Measurements from ENCODE around the gene LSM4. TPM values are rescaled to one million over a fixed set of nuclear protein-coding genes. Genes with fewer than 3 reads are reported as not detected.

LSM4 gene
- total RNA-seq, 2 experiments from 2014 or later: 356 to 361 TPM

- intact Hi-C loops (cut with micrococcal nuclease): no loop called here
- no peaks in the 10 kb centered on the region for H3K36me3 Mint-ChIP-seq
- H3K4me3 Mint-ChIP-seq: no peak overlapping the region
- no peak overlapping the region for H3K27ac Mint-ChIP-seq
- H3K9me3 Mint-ChIP-seq: no peaks in the 10 kb centered on the region
- ChIA-PET POLR2A (no interaction called here), CTCF (interaction anchor here (0.8 to 3.7 kb wide), 8 partner anchors 9 to 141 kb away, joined by 3 to 26 read pairs (median 8); no protein-coding TSS in a partner anchor)
- no peak for DNase-seq
- H3K27me3 Mint-ChIP-seq: no peaks in the 10 kb centered on the region
- peaks cover 13% of the 10 kb centered on the region for H3K4me1 Mint-ChIP-seq (ENCODE audit: low read depth)
Measured at GRCh38 chr19:18270326-18270725, 52.5 kb downstream of the LSM4 start.

- intact Hi-C loops (cut with micrococcal nuclease): no loop called here
- no peaks in the 10 kb centered on the region for H3K9me3 Mint-ChIP-seq
- ChIA-PET CTCF (interaction anchor here (0.9 to 3.7 kb wide), 4 partner anchors 10 to 142 kb away, joined by 3 to 26 read pairs (median 10); no protein-coding TSS in a partner anchor), POLR2A (no interaction called here)
- H3K4me1 Mint-ChIP-seq (ENCODE audit: low read depth): peaks cover 2% of the 10 kb centered on the region
- H3K27me3 Mint-ChIP-seq: no peaks in the 10 kb centered on the region
- no peak overlapping the region for H3K4me3 Mint-ChIP-seq
- H3K27ac Mint-ChIP-seq: no peak overlapping the region
- no peaks in the 10 kb centered on the region for H3K36me3 Mint-ChIP-seq
- DNase-seq: no peak
Measured at GRCh38 chr19:18269070-18269723, 53.7 kb downstream of the LSM4 start.

GRCh38 chr19:18266771-18267686 lies 55.8 kb downstream of the LSM4 start:
- ChIA-PET POLR2A (no interaction called here), CTCF (no interaction called here)
- H3K36me3 Mint-ChIP-seq: no peaks in the 10 kb centered on the region
- no peaks in the 10 kb centered on the region for H3K27me3 Mint-ChIP-seq
- H3K27ac Mint-ChIP-seq: no peak overlapping the region
- intact Hi-C loops (cut with micrococcal nuclease): no loop called here
- no peaks in the 10 kb centered on the region for H3K9me3 Mint-ChIP-seq
- no peak for DNase-seq
- H3K4me3 Mint-ChIP-seq: no peak overlapping the region
- peaks cover 2% of the 10 kb centered on the region for H3K4me1 Mint-ChIP-seq (ENCODE audit: low read depth)

GRCh38 chr19:18265582-18265981 lies 57.3 kb downstream of the LSM4 start:
- Mint-ChIP-seq H3K9me3 (no peaks in the 10 kb centered on the region), H3K36me3 (no peaks in the 10 kb centered on the region), H3K27ac (no peak overlapping the region), H3K27me3 (no peaks in the 10 kb centered on the region), H3K4me1 (ENCODE audit: low read depth) (peaks cover 2% of the 10 kb centered on the region), H3K4me3 (no peak overlapping the region)
- DNase-seq: no peak
- ChIA-PET POLR2A (no interaction called here), CTCF (no interaction called here)
- intact Hi-C loops (cut with micrococcal nuclease): no loop called here

- ChIA-PET CTCF (interaction anchor here (1.2 kb wide), 1 partner anchor 12 kb away, joined by 3 read pairs; no protein-coding TSS in a partner anchor), POLR2A (no interaction called here)
- Mint-ChIP-seq H3K27me3 (no peaks in the 10 kb centered on the region), H3K4me1 (ENCODE audit: low read depth) (peaks cover 2% of the 10 kb centered on the region), H3K36me3 (no peaks in the 10 kb centered on the region), H3K4me3 (no peak overlapping the region), H3K27ac (no peak overlapping the region), H3K9me3 (no peaks in the 10 kb centered on the region)
- no peak for DNase-seq
- intact Hi-C loops (cut with micrococcal nuclease): no loop called here
Measured at GRCh38 chr19:18264971-18265540, 57.8 kb downstream of the LSM4 start.

GRCh38 chr19:18264137-18264854 lies 58.6 kb downstream of the LSM4 start:
- no peak overlapping the region for H3K27ac Mint-ChIP-seq
- intact Hi-C loops (cut with micrococcal nuclease): no loop called here
- peaks cover 2% of the 10 kb centered on the region for H3K4me1 Mint-ChIP-seq (ENCODE audit: low read depth)
- H3K4me3 Mint-ChIP-seq: no peak overlapping the region
- no peaks in the 10 kb centered on the region for H3K27me3 Mint-ChIP-seq
- H3K36me3 Mint-ChIP-seq: no peaks in the 10 kb centered on the region
- no peak for DNase-seq
- ChIA-PET CTCF (interaction anchor here (1.2 kb wide), 1 partner anchor 12 kb away, joined by 3 read pairs; no protein-coding TSS in a partner anchor), POLR2A (no interaction called here)
- no peaks in the 10 kb centered on the region for H3K9me3 Mint-ChIP-seq

GRCh38 chr19:18263324-18264136 lies 59.3 kb downstream of the LSM4 start:
- H3K36me3 Mint-ChIP-seq: no peaks in the 10 kb centered on the region
- H3K4me3 Mint-ChIP-seq: no peak overlapping the region
- intact Hi-C loops (cut with micrococcal nuclease): no loop called here
- H3K4me1 Mint-ChIP-seq (ENCODE audit: low read depth): peaks cover 2% of the 10 kb centered on the region
- H3K27ac Mint-ChIP-seq: no peak overlapping the region
- H3K9me3 Mint-ChIP-seq: no peaks in the 10 kb centered on the region
- H3K27me3 Mint-ChIP-seq: no peaks in the 10 kb centered on the region
- ChIA-PET POLR2A (no interaction called here), CTCF (interaction anchor here (1.0 to 1.5 kb wide), 3 partner anchors 9 to 16 kb away, joined by 4 to 7 read pairs (median 5); no protein-coding TSS in a partner anchor)
- DNase-seq: no peak

GRCh38 chr19:18262917-18263316 lies 60.0 kb downstream of the LSM4 start:
- Mint-ChIP-seq H3K27ac (no peak overlapping the region), H3K9me3 (no peaks in the 10 kb centered on the region), H3K4me1 (ENCODE audit: low read depth) (no peaks in the 10 kb centered on the region), H3K36me3 (no peaks in the 10 kb centered on the region), H3K27me3 (no peaks in the 10 kb centered on the region), H3K4me3 (no peak overlapping the region)
- no peak for DNase-seq
- CTCF ChIA-PET: interaction anchor here (1.0 to 1.5 kb wide), 3 partner anchors 10 to 16 kb away, joined by 4 to 7 read pairs (median 5); no protein-coding TSS in a partner anchor
- intact Hi-C loops (cut with micrococcal nuclease): no loop called here
- POLR2A ChIA-PET: no interaction called here

- intact Hi-C loops (cut with micrococcal nuclease): no loop called here
- no peaks in the 10 kb centered on the region for H3K36me3 Mint-ChIP-seq
- ChIA-PET POLR2A (no interaction called here), CTCF (interaction anchor here (1.3 to 2.1 kb wide), 4 partner anchors 10 to 17 kb away, joined by 4 to 14 read pairs (median 6); no protein-coding TSS in a partner anchor)
- no peaks in the 10 kb centered on the region for H3K27me3 Mint-ChIP-seq
- H3K4me3 Mint-ChIP-seq: no peak overlapping the region
- DNase-seq: no peak
- no peaks in the 10 kb centered on the region for H3K9me3 Mint-ChIP-seq
- no peak overlapping the region for H3K27ac Mint-ChIP-seq
- H3K4me1 Mint-ChIP-seq (ENCODE audit: low read depth): no peaks in the 10 kb centered on the region
Measured at GRCh38 chr19:18262144-18262543, 60.7 kb downstream of the LSM4 start.

- Mint-ChIP-seq H3K27me3 (peaks cover 3% of the 10 kb centered on the region), H3K4me3 (no peak overlapping the region), H3K27ac (no peak overlapping the region), H3K4me1 (ENCODE audit: low read depth) (no peaks in the 10 kb centered on the region), H3K36me3 (no peaks in the 10 kb centered on the region), H3K9me3 (no peaks in the 10 kb centered on the region)
- CTCF ChIA-PET: interaction anchor here (1.3 to 2.1 kb wide), 3 partner anchors 9 to 18 kb away, joined by 4 to 14 read pairs (median 5); no protein-coding TSS in a partner anchor
- intact Hi-C loops (cut with micrococcal nuclease): no loop called here
- no peak for DNase-seq
- POLR2A ChIA-PET: no interaction called here
Measured at GRCh38 chr19:18261474-18261873, 61.4 kb downstream of the LSM4 start.

GRCh38 chr19:18259893-18260292 lies 63.0 kb downstream of the LSM4 start:
- POLR2A ChIA-PET: no interaction called here
- H3K9me3 Mint-ChIP-seq: no peaks in the 10 kb centered on the region

More at GRCh38 chr19:18259893-18260292, 63.0 kb downstream of the LSM4 start:
- CTCF ChIA-PET: interaction anchor here (2.1 kb wide), 1 partner anchor 8 kb away, joined by 14 read pairs; no protein-coding TSS in a partner anchor
- H3K4me3 Mint-ChIP-seq: no peak overlapping the region
- peaks cover 6% of the 10 kb centered on the region for H3K27me3 Mint-ChIP-seq
- DNase-seq: no peak
- intact Hi-C loops (cut with micrococcal nuclease): no loop called here
- peaks cover 2% of the 10 kb centered on the region for H3K4me1 Mint-ChIP-seq (ENCODE audit: low read depth)
- H3K27ac Mint-ChIP-seq: no peak overlapping the region
- no peaks in the 10 kb centered on the region for H3K36me3 Mint-ChIP-seq
